Neutrophil (primary cell): ENCODE data around the gene C5AR1.

Source experiments
- H3K27ac ChIP-seq: fragments of 200-600 bp; sonication (generic); 2 replicates; pipeline ENCODE4 v1.5.1; 2016; ENCODE audit warnings: mild to moderate bottlenecking, moderate library complexity
- H3K27me3 ChIP-seq: fragments of 200-600 bp; sonication (generic); 2 replicates; pipeline ENCODE4 v1.6.0; 2016; ENCODE audit warnings: mild to moderate bottlenecking
- H3K36me3 ChIP-seq: fragments of 200-600 bp; sonication (generic); 2 replicates; pipeline ENCODE4 v1.5.1; 2017
- H3K4me1 ChIP-seq, 2 experiments: fragments of 200-600 bp in 1 of 2; sonication (generic) in 1 of 2; 1 replicate in 1 of 2; 2 replicates in 1 of 2; pipeline versions ENCODE4 v1.5.1 to v1.6.1; 2013 to 2016; ENCODE audit warnings: low read depth in 1 of 2, low read length in 1 of 2, mild to moderate bottlenecking in 1 of 2, moderate library complexity in 1 of 2; ENCODE audit not compliant: control insufficient read depth in 1 of 2, insufficient read depth in 1 of 2
- H3K4me3 ChIP-seq, 2 experiments: fragments of 200-600 bp in 1 of 2; sonication (generic) in 1 of 2; 1 replicate in 1 of 2; 2 replicates in 1 of 2; pipeline ENCODE4 v1.5.1; 2013 to 2016; ENCODE audit warnings: low read depth in 1 of 2, low read length in 1 of 2, mild to moderate bottlenecking in 1 of 2, moderate library complexity in 1 of 2
- H3K9me3 ChIP-seq: fragments of 200-600 bp; sonication (generic); 2 replicates; pipeline ENCODE4 v1.5.1; 2016
- CTCF ChIP-seq: fragments of 200-600 bp; sonication (generic); IDR thresholded peaks from 2 replicates; pipeline ENCODE4 v1.5.1; 2016; ENCODE audit warnings: antibody characterized with exemption

Gene C5AR1

GRCh38 chr19:47351548-47351947 lies 41.9 kb downstream of the C5AR1 start:
- H3K27ac ChIP-seq, result peak overlapping the region; percentile 99
- peak overlapping the region; percentile 83 to 97 for H3K4me3 ChIP-seq
- H3K4me1 ChIP-seq, result peaks cover 79 to 81% of the 10 kb centered on the region in 2 experiments
- H3K9me3 ChIP-seq, result no peaks in the 10 kb centered on the region
- no peaks in the 10 kb centered on the region for H3K27me3 ChIP-seq
- H3K36me3 ChIP-seq, result peaks cover 54% of the 10 kb centered on the region
- no peak for TF ChIP-seq CTCF

GRCh38 chr19:47352095-47352494 lies 42.4 kb downstream of the C5AR1 start:
- Histone ChIP-seq H3K9me3 (no peaks in the 10 kb centered on the region), H3K4me3 (peak overlapping the region; percentile 83 to 97), H3K4me1 (peaks cover 74 to 79% of the 10 kb centered on the region in 2 experiments), H3K27me3 (no peaks in the 10 kb centered on the region), H3K27ac (peak overlapping the region; percentile 99), H3K36me3 (peaks cover 59% of the 10 kb centered on the region)
- no peak for TF ChIP-seq CTCF

GRCh38 chr19:47353307-47353712 lies 43.6 kb downstream of the C5AR1 start:
- Histone ChIP-seq H3K4me1 (peaks cover 65 to 73% of the 10 kb centered on the region in 2 experiments), H3K9me3 (no peaks in the 10 kb centered on the region), H3K27me3 (no peaks in the 10 kb centered on the region), H3K4me3 (no peak overlapping the region), H3K36me3 (peaks cover 60% of the 10 kb centered on the region), H3K27ac (peak overlapping the region; percentile 99)
- TF ChIP-seq CTCF, result no peak

- H3K36me3 ChIP-seq, result peaks cover 94% of the 10 kb centered on the region
- no peaks in the 10 kb centered on the region for H3K9me3 ChIP-seq
- no peak overlapping the region for H3K4me3 ChIP-seq
- no peaks in the 10 kb centered on the region for H3K27me3 ChIP-seq
- peaks cover 42 to 60% of the 10 kb centered on the region in 2 experiments for H3K4me1 ChIP-seq
- TF ChIP-seq CTCF, result no peak
- peak overlapping the region; percentile 91 for H3K27ac ChIP-seq
These were observed 47.2 kb downstream of the C5AR1 start for GRCh38 chr19:47356900-47357299.

GRCh38 chr19:47357788-47358680 lies 48.4 kb downstream of the C5AR1 start:
- peak; percentile 26 for TF ChIP-seq CTCF
- Histone ChIP-seq H3K4me1 (peaks cover 42 to 58% of the 10 kb centered on the region in 2 experiments), H3K9me3 (no peaks in the 10 kb centered on the region), H3K27me3 (no peaks in the 10 kb centered on the region), H3K27ac (peak overlapping the region; percentile 91), H3K36me3 (peaks cover 100% of the 10 kb centered on the region), H3K4me3 (no peak overlapping the region)
